Activated T-cell treated with anti-CD3 and anti-CD28 coated beads, Interleukin-2, amount 50 U/mL, for 48 hours (primary cell): ENCODE measurements around the gene PLA1A.
"Not testable (repeated sequence)": the region's sequence is repeated elsewhere in the genome, so short reads cannot be mapped to it uniquely, and the experiment has no call there.

Experiments used
- DNase-seq, 2 experiments: peaks; one replicate each; pipeline ENCODE4 v3.0.0-alpha.2; 2020

PLA1A gene, protein sequence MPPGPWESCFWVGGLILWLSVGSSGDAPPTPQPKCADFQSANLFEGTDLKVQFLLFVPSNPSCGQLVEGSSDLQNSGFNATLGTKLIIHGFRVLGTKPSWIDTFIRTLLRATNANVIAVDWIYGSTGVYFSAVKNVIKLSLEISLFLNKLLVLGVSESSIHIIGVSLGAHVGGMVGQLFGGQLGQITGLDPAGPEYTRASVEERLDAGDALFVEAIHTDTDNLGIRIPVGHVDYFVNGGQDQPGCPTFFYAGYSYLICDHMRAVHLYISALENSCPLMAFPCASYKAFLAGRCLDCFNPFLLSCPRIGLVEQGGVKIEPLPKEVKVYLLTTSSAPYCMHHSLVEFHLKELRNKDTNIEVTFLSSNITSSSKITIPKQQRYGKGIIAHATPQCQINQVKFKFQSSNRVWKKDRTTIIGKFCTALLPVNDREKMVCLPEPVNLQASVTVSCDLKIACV

DNA sequence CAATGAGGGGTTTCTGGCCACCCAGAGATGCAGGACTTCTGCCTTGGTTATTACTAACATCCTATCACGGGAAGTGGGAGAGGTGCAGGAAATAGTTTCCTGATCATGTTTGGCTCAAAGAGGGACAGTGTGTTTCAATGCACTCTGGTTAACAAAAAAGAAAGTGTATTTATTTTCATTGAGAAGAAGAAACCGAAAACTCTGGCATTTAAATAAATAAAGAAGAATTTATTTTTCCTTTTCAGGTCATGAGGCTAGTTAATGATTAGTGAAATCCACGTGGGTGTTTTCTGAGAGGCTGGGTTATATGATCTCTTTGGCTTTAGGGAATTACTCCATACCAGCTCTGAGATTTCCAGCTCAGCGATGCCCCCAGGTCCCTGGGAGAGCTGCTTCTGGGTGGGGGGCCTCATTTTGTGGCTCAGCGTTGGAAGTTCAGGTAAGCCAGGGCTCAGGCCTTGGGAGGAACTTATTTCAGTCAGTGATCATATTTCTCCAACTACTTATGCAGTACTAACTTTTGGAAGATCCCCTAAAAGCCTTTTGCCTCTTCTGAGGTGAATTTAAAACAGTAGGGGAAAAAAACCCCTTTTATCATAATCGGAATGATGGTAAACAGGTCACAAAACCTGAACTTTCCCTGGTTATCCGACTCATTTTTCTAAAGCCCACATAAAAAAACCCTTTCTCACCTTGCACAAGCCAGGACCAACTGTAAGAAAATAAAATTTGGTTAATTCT, at the start of gene PLA1A:
Gene PLA1A (plus strand): TSS at position 338 of the 741 bp plus-strand sequence. CDS start 29 bp downstream, at position 367.
- no peak for DNase-seq

DNA sequence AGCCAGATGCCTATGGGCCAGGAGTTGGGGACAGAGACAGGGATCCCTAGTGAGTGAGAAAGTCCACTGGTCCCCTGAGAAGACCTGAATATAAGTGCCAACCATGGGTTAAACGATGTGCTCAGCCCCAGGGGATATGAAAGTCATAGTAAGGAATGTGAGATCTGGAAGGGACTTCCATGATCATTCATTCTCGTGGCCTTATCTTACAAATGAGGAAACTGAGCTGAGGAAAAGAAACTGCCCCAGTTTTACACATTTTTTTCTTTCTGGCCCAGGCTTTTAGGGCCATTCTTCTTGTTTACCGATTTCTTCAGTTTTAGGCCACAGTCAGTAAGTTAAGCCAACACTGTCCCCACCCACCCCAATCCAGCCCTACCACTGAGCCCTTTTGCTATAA, 49.3 kb upstream of the PLA1A start:
- DNase-seq: no peak

DNA sequence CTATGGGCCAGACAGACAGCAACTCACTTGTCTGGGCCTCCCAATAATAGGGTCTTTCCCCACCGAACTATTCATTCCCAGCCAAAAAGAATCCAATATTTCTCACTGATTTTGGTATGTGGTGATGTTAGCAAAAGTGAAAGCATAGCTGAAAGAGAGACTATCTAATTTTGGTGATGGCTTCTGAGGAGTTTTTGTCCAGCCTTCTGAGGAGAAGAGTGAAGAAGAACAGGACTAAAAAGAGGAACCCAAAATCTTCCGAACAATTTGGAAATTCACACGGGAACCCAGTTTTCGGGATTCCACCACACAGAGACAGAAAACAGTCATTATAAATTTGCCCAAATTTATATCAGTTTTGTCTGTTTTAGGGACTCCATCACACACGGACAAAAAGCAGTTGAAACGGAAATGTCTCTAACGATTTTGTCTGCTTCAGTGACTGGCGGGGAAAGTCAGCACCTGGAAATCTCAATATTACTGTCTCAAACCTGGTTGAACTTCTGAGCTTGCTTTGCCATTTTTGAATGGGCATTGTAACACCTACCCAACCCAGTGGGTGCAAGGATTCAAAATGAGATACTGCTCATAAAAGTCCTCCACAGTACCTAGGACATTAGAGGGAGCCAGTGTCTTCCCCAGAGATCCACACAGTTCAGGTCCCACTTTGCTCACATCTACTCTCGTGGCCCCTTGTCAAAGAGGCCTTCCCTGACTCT, 47.3 kb upstream of the PLA1A start:
- DNase-seq: no peak

DNA sequence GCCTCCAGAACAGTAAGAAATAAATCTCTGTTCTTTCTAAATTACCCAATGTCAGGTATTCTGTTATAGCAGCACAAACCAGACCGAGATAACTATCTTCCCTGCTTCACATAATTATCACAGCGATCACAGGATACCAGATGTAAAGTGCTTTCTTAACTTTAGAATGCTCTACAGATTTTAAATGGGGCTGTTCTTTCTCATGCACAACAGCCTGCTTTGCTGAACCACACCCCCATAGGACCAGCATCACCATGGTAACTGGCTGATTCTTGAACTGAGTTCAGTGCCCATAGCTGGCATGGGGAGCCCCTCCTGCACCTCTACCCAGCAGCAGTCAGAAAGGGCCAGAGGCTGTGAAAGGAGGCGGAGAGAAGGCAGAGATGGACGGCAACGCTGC, 46.1 kb upstream of the PLA1A start:
- DNase-seq: no peak

DNA sequence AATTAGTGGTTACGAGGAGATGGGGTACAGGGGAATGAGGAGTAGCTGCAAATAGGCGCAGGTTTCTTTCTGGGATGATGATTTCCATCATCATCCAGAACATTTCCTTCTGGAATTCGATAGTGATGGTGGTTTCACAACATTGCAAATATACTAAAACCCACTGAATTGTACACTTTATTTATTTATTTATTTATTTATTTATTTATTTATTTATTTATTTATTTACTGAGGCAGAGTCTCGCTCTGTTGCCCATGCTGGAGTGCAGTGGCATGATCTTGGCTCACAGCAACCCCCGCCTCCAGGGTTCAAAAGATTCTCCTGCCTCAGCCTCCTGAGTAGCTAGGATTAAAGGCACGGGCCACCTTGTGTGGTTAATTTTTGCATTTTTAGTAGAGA, 44.8 kb upstream of the PLA1A start:
- DNase-seq: not testable (repeated sequence)

DNA sequence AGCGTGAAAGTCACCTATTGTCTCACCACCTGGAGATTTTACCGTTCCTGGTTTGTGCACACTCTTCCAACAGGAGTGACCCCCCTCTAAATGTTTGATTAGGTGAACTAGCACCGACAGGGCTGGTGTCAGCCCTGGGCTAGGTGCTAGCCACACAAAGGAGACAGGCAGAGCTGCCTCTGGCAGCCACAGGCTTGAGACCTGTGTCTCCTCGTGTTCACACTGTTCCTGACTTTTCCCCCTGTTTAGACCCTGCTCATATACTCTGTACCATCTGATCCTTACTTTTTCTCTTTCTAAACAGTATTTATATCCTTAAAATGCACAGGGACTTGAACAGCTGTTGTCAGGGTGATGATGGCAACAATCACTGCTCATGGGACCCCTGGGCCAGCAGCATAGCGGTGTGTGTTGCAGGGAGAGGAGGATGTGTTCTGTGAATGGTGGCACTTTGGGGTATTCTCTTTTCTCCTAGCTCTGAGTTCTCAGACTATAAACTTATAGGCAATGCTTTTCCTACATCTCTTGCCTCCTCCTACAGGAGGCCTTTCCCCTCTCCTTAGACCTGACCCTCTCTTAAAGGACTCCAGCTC, 43.8 kb upstream of the PLA1A start:
- no peak for DNase-seq

DNA sequence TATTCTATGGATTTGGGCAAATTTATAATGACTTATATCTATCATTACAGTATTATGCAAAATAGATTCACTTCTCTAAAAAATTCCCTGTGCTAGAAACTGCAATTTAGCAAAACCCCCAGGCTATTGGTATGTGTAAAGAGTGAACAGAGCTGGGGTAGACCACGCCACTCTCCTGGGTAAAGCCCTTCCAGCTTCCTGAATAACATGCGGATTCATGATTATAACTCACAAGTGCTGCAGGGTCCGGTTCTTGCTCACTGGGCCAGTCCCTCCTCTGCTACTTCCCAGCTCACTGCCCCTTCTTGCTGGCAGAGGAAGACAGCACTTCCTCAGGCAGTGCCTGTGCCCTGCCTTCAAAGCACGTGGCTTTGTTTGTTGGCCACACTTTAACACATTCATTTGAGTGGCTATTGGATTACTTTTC, 42.4 kb upstream of the PLA1A start:
- no peak for DNase-seq

DNA sequence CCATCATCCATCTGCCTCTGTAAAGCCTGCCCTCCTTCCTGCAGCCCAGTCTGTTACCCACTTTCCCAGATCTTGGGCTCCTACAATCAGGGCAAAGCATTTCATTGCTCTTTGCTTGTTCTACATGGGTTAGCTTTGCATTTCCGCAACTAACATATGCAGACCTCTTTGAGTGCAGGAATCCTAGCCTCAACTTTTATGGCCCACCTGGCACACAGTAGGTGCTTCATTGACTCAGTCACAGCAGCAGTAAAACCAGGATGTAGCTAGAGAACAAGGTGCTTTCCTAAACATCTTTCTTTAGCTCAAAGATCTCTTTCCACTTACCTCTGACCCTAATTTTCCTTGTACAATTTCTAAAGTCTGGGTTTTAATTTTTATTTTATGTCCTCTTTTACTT, 41.8 kb upstream of the PLA1A start:
- no peak for DNase-seq

DNA sequence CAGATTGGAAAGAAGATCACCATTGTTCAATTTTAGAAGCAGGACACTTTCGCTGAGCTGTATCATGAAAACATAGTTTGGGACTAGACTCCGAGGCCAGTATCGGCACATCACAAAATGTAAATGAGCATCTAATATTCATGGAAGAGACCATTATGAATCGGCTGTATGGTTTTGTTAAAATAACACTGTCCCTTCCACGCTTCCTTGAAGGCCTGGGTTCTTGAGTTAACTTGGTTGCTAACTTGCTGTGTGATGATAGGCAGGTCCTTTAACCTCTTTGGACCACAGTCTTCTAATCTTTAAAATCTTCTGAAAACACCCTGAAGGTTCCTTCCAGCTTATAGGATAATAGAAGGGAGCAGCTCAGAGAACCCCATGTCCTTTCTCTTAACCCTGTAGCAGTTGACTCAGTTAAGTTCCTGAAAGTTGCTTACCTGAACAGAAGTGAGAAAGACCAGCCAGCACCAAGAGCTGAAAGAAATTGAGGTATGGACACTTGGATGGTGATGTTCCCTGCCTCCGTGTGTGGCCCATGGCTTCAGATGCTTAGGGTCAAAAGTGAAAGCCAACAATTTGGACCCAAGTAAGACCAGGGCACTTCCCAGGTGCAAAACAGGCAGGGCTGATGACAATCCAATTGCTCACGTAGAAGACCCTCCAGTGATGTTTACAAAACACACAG, 40.4 kb upstream of the PLA1A start:
- DNase-seq: no peak

DNA sequence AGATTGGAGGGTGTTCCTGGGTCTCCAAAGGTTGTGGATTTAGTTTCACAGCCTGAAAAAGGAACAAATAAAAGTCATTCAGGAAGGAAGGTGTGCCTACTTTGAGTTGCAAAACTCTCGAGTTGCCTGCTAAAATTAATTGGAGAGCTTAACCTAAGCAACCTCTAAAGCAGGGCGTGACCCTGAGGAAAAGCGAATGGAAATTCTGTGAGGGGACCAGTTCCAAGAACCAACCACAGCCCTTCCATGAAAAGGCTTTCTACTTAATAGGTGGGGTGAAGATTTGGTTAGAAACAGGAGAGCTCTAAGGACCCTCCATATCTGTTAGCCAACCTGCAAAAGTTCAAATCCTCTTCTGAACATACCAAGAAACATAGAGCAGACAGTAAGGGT, 39.8 kb upstream of the PLA1A start:
- DNase-seq: peak in 1 of 2 experiments; percentile 26

DNA sequence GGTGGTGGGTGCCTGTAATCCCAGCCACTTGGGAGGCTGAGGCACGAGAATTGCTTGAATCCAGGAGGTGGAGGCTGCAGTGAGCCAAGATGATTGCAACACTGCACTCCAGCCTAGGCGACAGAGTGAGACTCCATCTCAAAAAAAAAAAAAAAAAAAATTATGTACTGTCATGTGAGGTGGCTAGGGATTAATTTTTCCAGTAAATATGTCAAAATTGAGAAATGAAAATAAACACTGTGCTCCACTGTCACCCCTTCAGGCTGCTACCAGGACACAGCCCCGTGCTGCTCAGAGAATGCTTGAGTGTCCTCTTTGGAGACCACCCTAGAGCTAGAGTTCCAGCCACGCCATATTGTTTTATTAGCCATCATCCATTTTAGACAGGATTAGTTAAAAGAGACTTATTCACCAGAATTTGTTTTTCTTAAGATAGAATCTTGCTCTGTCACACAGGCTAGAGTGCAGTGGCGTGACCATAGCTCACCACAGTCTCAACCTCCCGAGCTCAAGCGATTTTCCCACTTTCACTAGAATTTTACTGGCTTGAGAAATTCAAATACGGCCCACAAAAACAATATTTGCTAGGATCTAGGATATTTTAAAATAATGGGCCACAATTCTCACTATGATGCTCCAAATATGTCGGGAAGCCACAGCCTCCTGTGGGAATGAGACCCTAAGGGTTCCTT, 38.9 kb upstream of the PLA1A start:
- no peak for DNase-seq

DNA sequence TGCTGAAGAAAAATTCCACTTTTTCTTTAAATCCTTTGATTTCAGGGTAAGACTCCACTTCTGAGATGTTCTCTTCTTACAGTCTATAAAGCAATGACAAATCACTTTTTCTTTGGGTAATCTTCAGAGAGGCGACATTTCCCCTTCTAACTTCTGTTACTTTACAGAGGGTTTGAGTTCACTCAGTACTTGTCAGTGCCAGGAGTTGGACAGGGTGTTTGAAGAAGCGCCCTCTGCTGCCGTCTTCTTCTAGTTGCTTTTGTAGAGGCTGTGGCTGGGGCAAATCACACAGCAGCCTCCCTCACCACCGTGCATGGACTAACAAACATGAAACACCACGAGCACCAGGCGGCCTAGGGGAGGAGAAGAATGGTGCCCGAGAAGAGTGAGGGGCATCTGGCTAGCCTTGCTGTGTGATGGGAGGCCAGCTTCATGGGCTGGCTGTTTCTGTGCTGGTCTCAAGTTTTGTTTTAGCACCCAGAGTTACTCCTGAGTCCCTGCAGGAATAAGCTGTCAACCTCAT, 38.2 kb upstream of the PLA1A start, which contains the start of gene CD80:
Gene CD80 (minus strand): TSS at position 174 of the 523 bp plus-strand sequence. CDS start 1,886 bp downstream, outside the sequence.
- DNase-seq: peak; percentile 72 to 78

DNA sequence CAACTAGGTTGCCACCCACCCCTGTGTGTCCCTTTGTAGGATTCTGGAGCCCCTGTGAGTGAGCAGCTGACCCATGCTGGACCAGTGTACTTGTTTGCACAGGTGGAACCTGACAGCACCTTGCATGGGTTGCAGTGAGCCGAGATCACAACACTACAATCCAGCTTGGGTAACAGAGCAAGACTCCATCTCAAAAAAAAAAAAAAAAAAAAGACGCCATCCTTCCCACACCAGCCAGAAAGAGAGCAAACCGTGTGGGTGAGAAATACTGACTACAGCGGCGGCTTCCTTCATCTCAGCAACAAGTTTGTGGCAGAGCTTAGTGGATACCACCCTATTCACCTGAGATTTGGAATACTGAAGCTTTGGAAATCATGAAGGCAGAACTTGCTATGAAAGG, 37.5 kb upstream of the PLA1A start:
- no peak for DNase-seq

DNA sequence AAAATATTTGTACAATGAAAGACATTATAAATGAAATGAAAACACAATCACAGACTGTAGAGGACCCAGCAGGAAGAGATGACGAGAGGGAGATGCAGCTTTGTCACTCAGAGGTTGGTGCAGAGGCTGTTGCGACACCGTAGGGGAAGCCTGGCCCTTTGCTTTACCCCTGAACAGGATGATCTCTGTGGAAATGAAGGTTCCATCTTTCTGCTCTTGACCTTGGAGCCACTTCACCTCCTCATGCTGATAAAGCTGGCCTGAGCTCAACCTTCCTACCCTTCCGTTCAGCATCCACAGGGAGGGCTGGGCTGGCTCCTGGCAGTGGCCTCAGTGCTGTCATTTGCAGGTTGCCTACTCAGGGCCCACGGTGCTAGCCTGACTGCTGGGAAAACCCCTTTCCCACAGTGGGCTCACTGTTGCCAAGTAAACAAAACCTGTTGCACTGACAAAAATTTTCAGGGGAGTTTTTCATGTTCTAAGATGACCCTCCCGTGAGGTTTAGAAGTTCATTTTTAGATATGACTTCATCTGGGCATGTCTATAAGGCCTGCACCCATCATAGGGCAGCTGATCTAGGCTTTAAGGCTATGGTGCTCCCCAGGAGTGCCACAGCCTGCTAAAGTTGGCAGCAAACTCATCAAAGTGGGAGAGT, 35.3 kb upstream of the PLA1A start:
- DNase-seq: peak; percentile 53 to 64

DNA sequence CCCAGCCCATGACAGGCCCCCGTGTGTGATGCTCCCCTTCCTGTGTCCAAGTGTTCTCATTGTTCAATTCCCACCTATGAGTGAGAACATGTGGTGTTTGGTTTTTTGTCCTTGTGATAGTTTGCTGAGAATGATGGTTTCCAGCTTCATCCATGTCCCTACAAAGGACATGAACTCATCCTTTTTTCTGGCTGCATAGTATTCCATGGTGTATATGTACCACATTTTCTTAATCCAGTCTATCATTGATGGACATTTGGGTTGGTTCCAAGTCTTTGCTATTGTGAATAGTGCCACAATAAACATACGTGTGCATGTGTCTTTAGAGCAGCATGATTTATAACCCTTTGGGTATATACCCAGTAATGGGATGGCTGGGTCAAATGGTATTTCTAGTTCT, 34.4 kb upstream of the PLA1A start:
- DNase-seq: not testable (repeated sequence)

DNA sequence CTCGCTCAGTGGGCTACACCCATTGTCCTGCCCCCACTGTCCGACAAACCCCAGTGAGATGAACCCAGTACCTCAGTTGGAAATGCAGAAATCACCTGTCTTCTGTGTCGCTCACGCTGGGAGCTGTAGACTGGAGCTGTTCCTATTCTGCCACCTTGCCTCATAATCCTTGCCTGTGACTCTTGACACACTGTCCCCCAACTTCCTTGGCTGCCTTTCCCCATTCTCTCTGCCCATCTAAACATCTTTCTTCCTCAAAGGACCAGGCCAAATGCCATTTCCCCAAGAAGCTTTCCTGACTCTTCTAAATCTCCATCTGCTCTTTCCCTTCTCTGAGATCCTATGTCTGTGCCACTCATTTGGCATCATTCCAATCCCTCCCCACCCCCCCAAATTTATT, 28.5 kb upstream of the PLA1A start:
- no peak for DNase-seq

DNA sequence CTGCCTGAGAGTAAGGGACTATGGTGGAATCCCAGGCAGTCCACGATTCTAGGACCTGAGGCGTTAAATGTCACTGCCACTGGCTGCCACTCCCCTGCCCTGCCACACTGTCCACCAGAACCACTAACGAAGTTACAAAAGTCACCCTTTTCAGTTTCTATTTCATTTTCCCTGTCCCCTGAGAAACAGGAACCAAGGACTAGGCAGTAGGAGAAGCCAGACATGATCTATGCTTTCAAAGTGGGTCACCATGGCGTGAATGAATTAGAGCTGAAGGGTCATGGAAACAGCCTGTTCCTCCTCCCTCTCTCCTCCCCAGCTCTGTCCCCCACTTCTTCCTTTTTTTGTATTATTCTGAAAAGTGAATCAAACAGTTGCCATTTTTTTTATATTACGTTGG, 27.5 kb upstream of the PLA1A start:
- DNase-seq: no peak

DNA sequence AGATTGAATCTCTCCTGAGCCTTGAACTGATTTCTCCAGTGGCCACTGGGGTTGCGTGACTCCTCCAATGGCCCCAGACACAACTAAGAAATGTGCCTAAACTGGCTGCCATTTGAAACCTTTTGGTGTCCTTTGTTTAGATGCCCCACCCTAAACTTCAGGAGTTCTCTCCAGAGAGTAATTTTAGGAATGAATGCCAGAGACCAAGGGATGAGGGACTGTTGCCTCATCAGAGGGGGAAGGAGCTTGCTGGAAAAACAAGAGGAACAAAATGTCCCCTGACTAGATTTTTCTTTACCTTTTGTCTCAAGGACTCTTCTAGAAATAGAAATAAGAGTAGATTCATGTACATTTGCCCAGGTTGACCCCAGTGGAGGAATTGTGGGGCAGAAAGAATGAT, 26.5 kb upstream of the PLA1A start:
- no peak for DNase-seq

DNA sequence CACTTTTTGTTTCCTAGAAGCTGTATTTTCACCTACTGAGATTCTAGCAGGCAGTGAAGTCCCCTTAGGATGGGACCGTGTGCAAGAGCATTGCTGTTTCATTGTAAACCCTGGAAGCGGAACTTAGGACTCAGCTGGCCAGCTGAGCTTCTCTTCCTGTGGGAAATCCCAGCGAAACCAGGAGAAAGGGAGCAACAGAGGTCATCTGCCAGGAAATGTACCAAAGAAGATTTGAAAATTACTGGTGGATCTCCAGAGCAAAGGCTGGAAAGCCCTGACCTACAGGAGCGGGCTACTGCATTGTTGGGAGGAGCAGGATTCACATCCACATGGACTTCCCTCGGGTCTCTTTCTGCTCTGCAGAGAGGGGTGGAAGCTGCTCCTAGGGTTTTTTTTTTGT, 26.0 kb upstream of the PLA1A start:
- no peak for DNase-seq

DNA sequence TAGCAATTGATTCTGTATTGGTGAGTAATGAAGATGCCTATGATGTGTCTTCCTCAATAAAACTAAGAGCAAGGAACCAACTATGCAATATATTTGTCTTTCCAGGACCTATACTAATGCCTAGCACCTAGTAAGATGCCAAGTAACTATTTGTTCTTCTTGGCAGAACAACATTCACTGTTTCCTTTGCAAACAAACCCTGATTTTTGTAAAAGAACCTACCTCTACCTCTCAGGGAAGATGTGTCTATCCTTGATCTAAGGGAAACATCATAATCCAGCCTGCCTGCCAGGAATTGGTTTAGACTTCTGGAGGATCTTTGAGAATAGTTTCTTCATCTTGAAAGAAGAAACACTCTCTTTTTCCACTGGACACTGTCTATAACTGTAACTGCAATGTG, 22.2 kb upstream of the PLA1A start:
- no peak for DNase-seq
